ENCODE data around the gene USP19.
A peak's percentile ranks its signal among the peaks of the same experiment; 100 is the strongest.

The USP19 gene

GRCh38 chr3:49104427-49105291 lies 16.0 kb downstream of the USP19 start, which contains the start of gene QARS1:
QARS1 (minus strand) TSS chr3:49104757; CDS start chr3:49104733, 24 bp downstream.
- DNase-seq (ENCODE audit: low spot score) = peak; percentile 94

GRCh38 chr3:49104052-49104426 lies 16.6 kb downstream of the USP19 start:
- no peak for DNase-seq (ENCODE audit: low spot score)

GRCh38 chr3:49100046-49100615 lies 20.5 kb downstream of the USP19 start:
- no peak for DNase-seq (ENCODE audit: low spot score)

GRCh38 chr3:49098910-49099630 lies 21.6 kb downstream of the USP19 start:
- no peak for DNase-seq (ENCODE audit: low spot score)

- DNase-seq (ENCODE audit: low spot score) = peak; percentile 32
These were observed 22.2 kb downstream of the USP19 start for GRCh38 chr3:49098429-49098828.

- peak; percentile 96 for DNase-seq (ENCODE audit: low spot score)
These were observed 26.5 kb downstream of the USP19 start, which contains the start of gene QRICH1 for GRCh38 chr3:49093853-49094767. QRICH1 (minus strand) TSS chr3:49094071; CDS start chr3:49077017, 17,054 bp downstream.

GRCh38 chr3:49092938-49093852 lies 27.4 kb downstream of the USP19 start:
- DNase-seq (ENCODE audit: low spot score) = peak; percentile 68

GRCh38 chr3:49081429-49081828 lies 39.2 kb downstream of the USP19 start:
- DNase-seq (ENCODE audit: low spot score) = no peak

- no peak for DNase-seq (ENCODE audit: low spot score)
These were observed 41.4 kb downstream of the USP19 start for GRCh38 chr3:49079270-49079669.

GRCh38 chr3:49076646-49077045 lies 44.0 kb downstream of the USP19 start:
- no peak for DNase-seq (ENCODE audit: low spot score)

GRCh38 chr3:49076116-49076515 lies 44.5 kb downstream of the USP19 start:
- DNase-seq (ENCODE audit: low spot score) = no peak
